ENCODE results near the gene STRN4.

STRN4 gene

DNA sequence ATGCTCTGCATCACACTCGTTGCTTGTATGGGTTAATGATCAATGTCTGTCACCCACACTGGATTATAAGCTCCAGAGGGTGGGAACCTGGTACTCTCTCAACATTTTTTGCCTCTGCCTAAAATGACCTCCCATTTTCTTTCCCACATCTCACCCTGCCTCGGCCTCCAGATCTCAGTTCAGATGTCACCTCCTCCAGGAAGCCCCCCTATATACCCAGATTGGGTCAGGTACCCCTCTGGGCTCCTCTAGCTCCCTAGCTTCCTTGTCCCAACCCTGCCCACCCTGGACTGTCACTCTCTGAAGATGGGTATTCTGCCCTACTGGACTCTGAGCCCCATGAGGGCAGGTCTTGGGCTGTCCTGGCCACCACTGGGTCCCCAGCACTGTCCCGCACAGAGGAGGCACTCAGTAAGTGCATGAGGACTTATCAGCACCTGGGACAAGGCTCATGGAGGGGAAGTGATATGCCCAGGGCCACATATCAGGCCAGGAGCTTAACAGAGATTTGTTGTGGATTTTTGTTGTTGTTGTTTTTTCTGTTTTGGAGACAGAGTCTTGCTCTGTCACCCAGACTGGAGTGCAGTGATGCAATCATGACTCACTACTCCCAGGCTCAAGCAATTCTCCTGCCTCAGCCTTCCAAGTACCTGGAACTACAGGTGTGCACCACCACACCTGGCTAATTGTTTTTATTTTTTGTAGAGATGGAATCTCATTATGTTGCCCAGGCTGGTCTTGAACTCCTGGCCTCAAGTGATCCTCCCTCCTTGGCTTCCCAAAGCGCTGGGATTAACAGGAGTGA, 53.1 kb downstream of the STRN4 start:
- ATAC-seq (replicated peaks) (no peak), DNase-seq (no peak)
- no peak overlapping the region for H3K4me3 Mint-ChIP-seq
- peaks cover 3 to 18% of the 10 kb centered on the region in 2 donors for H3K4me1 Mint-ChIP-seq (ENCODE audit: low read depth in 2 of 2)
- H3K36me3 Mint-ChIP-seq (ENCODE audit: insufficient read depth) = peaks cover 89% of the 10 kb centered on the region
- H3K27me3 Mint-ChIP-seq = no peaks in the 10 kb centered on the region
- H3K9me3 Mint-ChIP-seq = no peaks in the 10 kb centered on the region
- H3K27ac Mint-ChIP-seq = peak overlapping the region; percentile 75 to 89

DNA sequence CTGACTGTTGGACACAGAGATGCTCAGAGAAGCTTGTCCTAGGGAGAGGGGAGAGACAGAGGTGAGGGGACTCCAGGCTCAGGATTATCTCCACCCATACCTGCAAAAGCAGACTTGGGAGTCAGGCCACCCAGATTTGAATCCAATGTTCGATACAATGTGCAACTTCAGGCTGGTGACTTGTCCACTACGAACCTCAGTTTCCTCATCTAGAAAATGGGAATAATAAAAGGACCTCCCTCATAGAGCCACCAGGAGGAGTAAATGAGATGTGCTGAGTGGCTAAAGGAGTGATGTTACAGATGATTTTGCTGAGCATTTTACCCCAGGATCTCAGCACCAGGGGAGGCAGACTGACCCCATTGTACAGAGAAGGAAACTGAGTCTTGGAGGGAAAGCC, 54.3 kb downstream of the STRN4 start:
- Mint-ChIP-seq H3K36me3 (ENCODE audit: insufficient read depth) (peaks cover 95% of the 10 kb centered on the region), H3K9me3 (no peaks in the 10 kb centered on the region), H3K4me3 (no peak overlapping the region), H3K27me3 (no peaks in the 10 kb centered on the region), H3K27ac (peak overlapping the region; percentile 47 to 69), H3K4me1 (ENCODE audit: low read depth in 2 of 2) (peaks cover 3 to 16% of the 10 kb centered on the region in 2 donors)
- ATAC-seq (replicated peaks) = no peak
- DNase-seq = no peak

DNA sequence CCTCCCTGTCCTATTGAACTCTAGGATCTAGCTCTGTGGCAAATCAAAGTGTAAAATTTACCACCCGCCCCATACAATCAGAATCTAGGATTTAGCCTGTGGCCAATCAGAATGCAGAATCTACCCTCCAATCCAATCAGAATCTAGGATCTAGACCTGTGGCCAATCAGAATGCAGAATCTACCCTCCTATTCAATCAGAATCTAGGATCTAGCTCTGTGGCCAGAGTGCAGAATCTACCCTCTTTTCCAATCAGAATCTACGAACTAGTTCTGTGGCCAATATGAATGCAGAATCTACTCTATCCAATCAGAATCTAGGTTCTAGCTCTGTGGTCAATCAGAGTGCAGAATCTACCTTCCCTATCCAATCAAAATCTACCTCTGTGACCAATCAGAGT, 55.1 kb downstream of the STRN4 start:
- no peak for ATAC-seq (replicated peaks)
- Mint-ChIP-seq H3K36me3 (ENCODE audit: insufficient read depth) (peaks cover 97% of the 10 kb centered on the region), H3K4me1 (ENCODE audit: low read depth in 2 of 2) (peaks cover 3 to 14% of the 10 kb centered on the region in 2 donors), H3K27me3 (no peaks in the 10 kb centered on the region), H3K27ac (peak overlapping the region; percentile 69 to 71), H3K4me3 (no peak overlapping the region), H3K9me3 (no peaks in the 10 kb centered on the region)
- DNase-seq = no peak

DNA sequence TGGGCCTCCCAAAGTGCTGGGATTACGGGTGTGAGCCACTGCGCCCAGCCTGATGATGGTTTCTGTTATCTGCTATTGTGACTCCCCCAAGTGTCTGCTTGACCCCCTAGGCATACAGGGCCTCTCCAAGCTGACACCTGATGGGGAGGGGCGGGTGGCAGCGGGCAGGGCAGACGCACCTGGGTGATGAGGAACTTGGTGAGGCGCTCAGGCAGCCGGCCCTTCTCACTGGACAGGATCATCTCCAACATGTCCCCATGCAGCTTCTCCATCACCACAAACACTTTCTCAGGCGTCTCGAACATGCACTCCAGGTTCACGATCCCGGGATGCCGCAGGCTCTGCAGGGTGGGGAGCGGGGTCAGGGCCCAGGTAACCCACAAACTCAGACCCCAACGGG, 56.9 kb downstream of the STRN4 start:
- no peaks in the 10 kb centered on the region for H3K27me3 Mint-ChIP-seq
- no peak for DNase-seq
- H3K4me1 Mint-ChIP-seq (ENCODE audit: low read depth in 2 of 2) = peaks cover 2 to 21% of the 10 kb centered on the region in 2 donors
- peaks cover 97% of the 10 kb centered on the region for H3K36me3 Mint-ChIP-seq (ENCODE audit: insufficient read depth)
- H3K27ac Mint-ChIP-seq = peak overlapping the region in 1 of 2 donors; percentile 74
- ATAC-seq (replicated peaks) = no peak
- no peak overlapping the region for H3K4me3 Mint-ChIP-seq
- no peaks in the 10 kb centered on the region for H3K9me3 Mint-ChIP-seq

DNA sequence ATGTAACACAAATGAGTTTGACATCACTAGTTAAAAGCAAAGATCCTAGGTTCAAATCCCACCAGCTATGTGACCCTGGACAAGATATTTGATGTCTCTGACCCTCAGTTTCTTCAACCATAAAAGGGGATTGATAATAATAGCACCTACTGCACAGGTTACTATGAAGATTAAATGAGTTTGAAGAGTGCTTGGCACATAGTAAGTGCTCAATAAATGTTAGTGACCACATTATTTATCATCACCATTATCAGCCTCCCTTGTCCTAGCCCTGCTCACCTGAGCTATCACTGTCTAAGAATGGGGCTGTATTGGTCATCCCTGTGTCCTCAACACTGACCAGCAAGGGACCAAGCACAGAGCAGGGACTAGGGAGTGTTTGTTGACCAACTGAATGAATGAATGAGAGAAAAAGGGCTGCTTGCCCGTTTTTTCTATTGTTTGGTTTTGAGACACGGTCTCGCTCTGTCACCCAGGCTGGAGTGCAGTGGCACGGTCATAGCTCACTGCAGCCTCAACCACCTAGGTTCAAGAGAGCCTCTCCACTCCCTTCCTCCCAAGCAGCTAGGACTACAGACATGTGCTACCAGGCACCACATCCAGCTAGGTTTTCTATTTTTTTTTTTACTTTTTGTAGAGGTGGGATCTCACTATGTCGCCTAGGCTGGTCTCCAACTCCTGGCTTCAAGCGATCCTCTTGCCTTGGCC, 58.7 kb downstream of the STRN4 start:
- Mint-ChIP-seq H3K27me3 (no peaks in the 10 kb centered on the region), H3K4me3 (no peak overlapping the region), H3K36me3 (ENCODE audit: insufficient read depth) (peaks cover 99% of the 10 kb centered on the region), H3K4me1 (ENCODE audit: low read depth in 2 of 2) (peaks cover 2 to 17% of the 10 kb centered on the region in 2 donors), H3K27ac (no peak overlapping the region), H3K9me3 (no peaks in the 10 kb centered on the region)
- DNase-seq (no peak), ATAC-seq (replicated peaks) (no peak)

DNA sequence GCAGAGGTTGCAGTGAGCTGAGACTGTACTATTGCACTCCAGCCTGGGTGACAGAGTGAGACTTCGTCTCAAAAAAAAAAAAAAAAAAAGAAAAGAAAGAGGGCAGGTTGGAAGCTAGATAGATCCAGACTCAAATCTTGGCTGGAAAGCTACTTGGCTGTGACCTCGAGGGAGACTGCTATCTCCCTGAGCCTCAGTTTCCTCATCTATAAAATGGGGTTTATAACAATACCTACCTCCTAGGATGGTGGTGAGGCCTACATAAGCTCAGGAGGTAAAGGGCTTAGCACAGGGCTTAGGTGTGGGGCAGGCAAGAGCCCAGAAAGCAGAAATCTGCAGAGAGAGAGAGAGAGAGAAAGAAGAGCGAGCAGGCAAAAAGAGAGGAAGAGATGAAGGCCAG, 61.1 kb downstream of the STRN4 start:
- no peak overlapping the region for H3K4me3 Mint-ChIP-seq
- H3K27ac Mint-ChIP-seq = no peak overlapping the region
- no peak for DNase-seq
- no peaks in the 10 kb centered on the region for H3K27me3 Mint-ChIP-seq
- no peak for ATAC-seq (replicated peaks)
- H3K9me3 Mint-ChIP-seq = no peaks in the 10 kb centered on the region
- H3K36me3 Mint-ChIP-seq (ENCODE audit: insufficient read depth) = peaks cover 100% of the 10 kb centered on the region
- peaks cover 0 to 7% of the 10 kb centered on the region in 2 donors for H3K4me1 Mint-ChIP-seq (ENCODE audit: low read depth in 2 of 2)

DNA sequence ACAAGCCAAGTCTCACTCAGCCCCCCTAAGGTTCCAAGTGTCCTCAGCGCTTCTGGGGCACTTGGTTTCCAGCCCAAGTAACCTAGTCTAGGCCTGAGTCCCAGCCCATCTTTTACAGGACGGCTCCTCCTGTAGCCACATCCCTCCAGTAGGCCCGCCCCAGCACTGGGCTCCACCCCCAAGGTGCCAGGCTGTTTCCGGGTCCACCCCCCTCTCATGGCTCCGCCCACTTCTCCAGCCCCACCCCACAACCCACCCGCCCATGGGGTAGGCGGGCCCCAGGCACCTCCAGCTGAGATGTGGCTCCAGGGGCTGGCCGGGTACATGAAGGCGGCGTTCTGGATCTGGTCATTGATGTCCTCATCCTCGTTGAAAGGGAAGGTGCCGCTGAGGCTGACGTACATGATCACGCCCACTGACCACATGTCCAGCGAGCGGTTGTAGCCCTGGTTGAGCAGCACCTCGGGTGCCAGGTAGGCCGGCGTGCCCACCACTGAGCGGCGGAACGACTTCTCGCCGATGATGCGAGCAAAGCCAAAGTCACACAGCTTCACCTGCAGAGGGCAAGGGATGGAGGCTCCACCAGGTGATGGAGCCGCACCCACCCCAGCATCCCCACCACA, 68.0 kb downstream of the STRN4 start:
- ATAC-seq (replicated peaks) (peak; percentile 89), DNase-seq (peak; percentile 36 to 58 (median 44))
- no peaks in the 10 kb centered on the region for H3K27me3 Mint-ChIP-seq
- H3K27ac Mint-ChIP-seq = no peak overlapping the region
- H3K4me1 Mint-ChIP-seq (ENCODE audit: low read depth in 2 of 2) = peaks cover 7 to 14% of the 10 kb centered on the region in 2 donors
- no peak overlapping the region for H3K4me3 Mint-ChIP-seq
- H3K36me3 Mint-ChIP-seq (ENCODE audit: insufficient read depth) = peaks cover 95% of the 10 kb centered on the region
- no peaks in the 10 kb centered on the region for H3K9me3 Mint-ChIP-seq

DNA sequence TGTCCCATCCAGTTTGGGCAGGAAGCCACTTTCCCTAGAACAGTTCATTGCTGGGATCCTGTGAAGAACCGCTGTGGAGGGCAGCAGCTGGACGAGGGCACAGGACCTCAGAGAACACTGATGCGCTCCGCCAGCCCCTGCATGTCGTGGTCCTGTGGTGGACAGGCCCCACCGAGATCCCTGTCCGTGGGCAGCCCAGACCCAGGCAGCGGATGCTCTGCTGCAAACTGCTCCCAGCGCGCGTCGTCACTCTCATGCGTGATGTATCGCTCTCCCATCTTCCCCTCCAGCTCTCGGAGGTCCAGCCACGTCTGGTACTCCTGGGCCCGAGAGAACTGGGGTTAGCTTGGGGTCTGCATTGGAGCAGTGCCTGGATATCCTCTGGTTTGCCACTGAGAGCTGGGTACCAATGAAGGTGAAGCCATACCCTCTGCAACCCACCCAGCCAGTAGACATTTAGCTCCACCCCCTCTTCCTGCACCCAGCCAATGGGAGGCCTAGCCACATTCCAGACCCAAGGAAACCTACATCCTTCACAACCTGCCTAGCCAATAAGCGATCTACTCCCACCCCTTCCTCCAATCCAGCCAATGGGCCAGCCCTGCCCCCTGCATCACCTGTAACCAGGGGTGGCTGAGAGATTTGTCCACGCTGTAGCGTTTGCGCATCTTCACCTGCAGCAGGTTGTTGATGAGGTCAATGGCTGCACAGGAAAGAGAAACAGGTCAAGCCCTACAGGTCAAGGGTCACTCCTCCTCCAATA, 71.7 kb downstream of the STRN4 start:
- DNase-seq (no peak), ATAC-seq (replicated peaks) (no peak)
- peaks cover 4 to 14% of the 10 kb centered on the region in 2 donors for H3K4me1 Mint-ChIP-seq (ENCODE audit: low read depth in 2 of 2)
- H3K9me3 Mint-ChIP-seq = no peaks in the 10 kb centered on the region
- H3K27ac Mint-ChIP-seq = no peak overlapping the region
- H3K36me3 Mint-ChIP-seq (ENCODE audit: insufficient read depth) = peaks cover 59% of the 10 kb centered on the region
- H3K27me3 Mint-ChIP-seq = no peaks in the 10 kb centered on the region
- H3K4me3 Mint-ChIP-seq = no peak overlapping the region

DNA sequence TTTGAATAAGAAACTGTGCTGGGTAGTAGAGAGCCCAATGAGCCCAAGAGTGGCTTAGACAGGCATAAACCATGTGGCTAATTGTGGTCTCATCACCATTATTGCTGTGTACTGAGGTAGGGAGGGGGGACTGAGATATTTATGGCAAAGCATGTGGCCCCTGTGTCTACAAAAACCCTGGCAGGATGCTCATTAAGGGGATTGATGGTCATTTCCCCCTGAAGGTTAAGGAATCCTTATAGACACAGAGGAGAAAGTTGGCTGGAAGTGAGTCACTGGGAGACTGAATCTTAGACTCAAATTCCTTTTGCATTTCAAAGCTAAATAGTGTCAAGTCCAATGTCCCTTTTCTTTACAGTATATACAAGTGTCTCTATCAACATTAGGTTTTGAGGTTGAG, 75.4 kb downstream of the STRN4 start:
- DNase-seq (no peak), ATAC-seq (replicated peaks) (no peak)
- peaks cover 22% of the 10 kb centered on the region for H3K36me3 Mint-ChIP-seq (ENCODE audit: insufficient read depth)
- no peak overlapping the region for H3K4me3 Mint-ChIP-seq
- peaks cover 0 to 5% of the 10 kb centered on the region in 2 donors for H3K4me1 Mint-ChIP-seq (ENCODE audit: low read depth in 2 of 2)
- no peaks in the 10 kb centered on the region for H3K27me3 Mint-ChIP-seq
- H3K9me3 Mint-ChIP-seq = no peaks in the 10 kb centered on the region
- H3K27ac Mint-ChIP-seq = no peak overlapping the region
